ENCODE measurements around the gene FICD.
"Not testable (repeated sequence)": the region's sequence is repeated elsewhere in the genome, so short reads cannot be mapped to it uniquely, and the experiment has no call there.

Gene FICD

DNA sequence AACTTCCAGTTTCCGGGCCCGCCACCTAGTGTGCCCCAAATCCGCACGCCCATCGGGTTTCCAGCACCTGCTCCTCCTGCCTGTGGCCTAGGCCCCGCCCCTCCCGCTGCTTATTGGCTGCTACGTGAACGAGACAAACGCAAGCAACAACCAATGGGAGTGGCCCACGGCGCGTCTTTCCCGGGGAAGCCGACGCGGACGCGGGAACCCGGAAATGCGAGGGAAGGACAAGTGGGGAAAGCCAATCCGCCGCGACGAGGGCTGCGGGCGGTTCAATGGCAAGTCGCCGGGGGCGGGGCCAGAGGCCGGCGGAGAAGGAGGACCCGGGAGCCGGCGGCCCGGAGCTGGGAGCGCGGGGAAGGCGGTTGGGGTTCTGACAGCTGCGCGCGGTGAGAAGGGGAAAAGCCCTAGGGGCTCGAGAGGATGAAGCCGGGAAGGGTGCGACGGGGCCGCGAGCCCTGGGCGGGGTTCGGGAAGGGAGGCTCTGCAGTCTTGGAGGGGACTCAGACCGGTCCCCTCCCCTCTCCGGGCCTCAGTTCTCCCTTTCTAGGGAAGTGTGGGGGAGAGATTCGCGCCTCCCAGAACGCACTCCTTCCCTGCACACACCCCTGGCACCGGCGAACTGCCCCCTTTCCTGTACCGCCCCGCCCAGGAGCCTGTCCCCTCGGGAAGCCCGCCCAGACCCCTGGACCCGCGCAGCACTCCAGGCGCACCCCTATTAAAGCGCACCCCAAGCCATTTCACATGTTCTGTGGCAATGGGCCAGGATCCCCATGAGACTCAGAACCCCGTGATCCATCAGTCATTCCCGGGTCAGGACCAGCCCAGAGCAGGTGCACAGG, at the start of gene FICD:
FICD (plus strand) TSS at position 305 of the 842 bp plus-strand sequence. CDS start 1,696 bp downstream, outside the sequence.
- peak; percentile 97 to 98 (median 98) for DNase-seq (ENCODE audit: low read depth in 3 of 3)

DNA sequence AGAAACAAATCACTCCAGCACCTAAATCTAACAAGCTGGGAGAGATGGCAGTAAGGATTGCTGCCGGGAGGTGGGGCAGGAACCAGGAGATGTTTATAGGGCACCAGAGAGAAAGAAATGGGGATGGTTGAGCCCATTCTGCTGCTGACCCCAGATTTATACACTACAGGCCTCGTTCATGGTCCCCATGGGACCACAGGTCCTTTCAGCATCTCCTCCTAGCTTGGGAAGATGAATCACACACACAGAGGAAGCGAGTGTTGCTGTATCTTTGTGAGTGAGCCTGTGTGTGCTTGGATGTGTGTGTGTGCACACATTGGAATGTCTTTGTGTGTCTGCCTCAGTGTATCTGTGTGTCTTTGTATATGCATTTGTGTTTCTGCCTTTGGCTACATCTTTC, 49.7 kb upstream of the FICD start:
- DNase-seq (ENCODE audit: low read depth in 3 of 3), result no peak

DNA sequence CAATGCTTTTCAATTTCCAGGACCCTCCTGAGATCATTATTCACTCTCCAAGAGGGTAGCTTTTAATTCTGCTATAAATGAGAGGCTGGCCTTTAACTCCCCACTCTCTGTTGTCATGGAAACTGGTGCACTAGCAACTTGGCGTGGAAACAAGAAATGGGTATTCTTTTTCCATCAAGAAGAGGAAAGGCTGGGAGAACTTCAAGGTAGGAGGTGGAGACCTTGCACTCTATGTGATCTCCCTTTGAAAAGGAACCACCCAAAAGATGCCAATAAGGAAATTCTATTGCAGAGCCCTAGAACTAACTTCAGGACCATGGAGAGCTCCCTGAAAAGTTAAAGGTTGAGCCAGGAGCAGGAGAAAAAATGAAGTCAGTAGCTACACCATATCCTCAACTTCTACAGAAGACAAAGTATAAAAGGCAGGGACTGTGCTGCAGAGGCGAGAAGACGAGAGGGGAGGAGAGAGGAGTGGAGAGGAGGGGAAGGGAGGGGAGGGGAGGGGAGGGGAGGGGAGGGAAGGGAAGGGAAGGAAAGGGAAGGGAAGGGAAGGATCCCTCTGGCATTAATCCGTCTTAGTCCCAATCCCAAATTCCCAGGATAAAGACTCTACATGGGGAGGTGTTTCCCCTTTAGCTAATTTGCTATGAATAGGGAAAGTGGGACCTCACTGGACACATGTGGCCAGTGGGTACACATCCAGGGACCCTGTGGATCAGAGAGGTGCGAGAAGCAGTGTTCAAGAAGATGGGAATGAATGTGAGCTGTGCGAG, 46.7 kb upstream of the FICD start:
- no peak for DNase-seq (ENCODE audit: low read depth in 3 of 3)

DNA sequence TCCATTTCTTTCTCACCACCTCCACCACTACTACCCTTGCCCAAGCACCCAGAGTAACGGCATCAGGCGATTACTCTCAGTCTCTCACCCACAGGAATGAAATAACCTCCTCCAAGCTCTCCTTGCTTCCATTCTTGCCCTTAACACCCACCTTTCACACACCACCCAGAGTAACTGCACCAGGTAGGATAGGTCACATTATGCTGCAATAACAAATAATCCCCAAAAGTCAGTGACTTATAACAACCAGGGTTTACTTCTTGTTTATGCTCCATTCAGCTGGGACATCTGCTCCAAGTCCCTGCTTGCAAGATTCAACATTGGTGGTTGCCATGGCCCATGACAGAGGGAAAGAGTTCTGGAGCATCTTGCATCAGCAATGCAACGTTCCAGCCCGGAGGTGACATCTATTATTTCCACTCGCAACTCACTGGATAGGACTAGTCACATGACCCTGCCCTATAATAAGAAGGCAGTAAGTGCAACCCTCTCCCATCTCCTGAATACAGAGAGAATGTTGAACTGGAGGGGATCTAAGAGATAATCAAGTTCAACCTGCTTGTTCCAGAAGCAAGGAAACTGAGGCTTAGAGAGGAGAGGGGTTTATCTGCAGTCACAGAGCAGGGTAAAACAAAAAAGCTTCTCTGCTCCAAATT, 41.5 kb upstream of the FICD start:
- no peak for DNase-seq (ENCODE audit: low read depth in 3 of 3)

DNA sequence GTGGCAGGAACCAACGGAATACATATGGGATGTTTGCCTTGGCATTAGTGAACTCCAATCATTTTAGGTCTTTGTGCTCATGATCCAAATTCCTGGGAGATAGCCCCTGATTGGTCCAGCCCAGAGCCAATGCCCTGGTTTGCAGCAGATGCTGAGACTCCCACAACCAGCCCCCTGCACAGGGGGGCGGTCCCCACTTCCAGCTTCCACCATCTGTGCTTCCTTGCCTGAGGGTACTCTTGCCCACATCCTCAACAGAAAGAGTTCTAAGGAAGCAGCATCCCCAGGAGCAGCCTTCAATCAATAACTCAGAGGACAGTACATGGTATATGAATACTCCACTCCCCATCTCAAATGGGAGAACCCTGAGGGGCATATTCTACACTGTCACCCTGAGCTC, 39.7 kb upstream of the FICD start:
- no peak for DNase-seq (ENCODE audit: low read depth in 3 of 3)

DNA sequence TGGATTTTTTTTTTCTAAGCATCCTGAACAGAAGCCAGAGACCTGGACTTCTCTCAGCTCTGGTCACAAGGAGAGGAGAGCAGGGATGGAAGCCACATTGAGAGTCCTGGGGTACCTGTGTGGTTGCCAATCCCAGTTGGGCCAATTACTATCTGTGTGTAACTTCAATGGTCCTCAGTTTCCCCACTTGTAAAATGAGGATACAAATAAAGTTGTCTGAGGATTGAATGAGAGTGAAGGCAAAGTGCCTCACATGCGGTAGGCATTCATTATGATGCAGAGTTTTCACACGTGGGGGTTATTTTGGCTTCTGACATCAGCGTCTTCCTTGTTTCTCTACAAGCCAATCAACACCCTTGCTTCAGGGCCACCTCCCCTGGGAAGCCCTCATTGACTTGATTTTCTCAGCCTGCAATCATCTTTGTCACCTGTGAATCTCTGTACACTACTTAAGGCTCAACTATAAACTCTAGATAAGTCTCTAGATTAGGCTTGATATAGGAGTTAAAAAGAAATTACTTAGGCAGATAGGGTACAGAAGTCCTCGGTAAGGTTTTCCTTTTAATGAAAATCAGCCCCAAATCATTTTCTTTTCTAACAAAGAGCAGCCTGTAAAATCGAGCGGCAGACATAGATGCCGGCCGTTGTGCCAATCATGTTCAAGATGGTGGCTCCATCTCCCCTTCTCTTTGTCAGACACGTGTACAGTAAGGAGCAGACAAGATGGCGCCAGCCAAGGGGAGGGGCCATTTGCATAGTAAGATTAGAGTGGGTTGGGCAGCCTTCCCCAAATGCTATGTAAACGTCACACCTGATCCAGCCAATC, 37.8 kb upstream of the FICD start:
- no peak for DNase-seq (ENCODE audit: low read depth in 3 of 3)

DNA sequence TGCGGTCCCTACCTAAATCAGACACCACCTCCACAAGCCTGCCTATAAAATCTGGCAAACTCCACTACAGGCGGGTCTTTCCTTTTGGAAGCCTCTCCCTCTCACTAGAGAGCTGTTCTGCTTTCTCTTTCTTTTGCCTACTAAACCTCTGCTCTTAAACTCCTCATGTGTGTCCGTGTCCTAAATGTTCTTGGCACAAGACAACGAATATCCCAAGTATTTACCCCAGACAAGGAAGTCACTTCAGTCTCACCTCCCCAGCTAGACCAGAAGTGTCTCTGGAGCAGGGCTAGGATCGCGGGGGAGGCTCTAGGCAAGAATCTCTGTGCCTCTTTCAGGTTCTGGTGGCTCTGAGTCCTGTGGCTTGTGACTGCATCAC, 37.2 kb upstream of the FICD start:
- DNase-seq (ENCODE audit: low read depth in 3 of 3), result no peak

DNA sequence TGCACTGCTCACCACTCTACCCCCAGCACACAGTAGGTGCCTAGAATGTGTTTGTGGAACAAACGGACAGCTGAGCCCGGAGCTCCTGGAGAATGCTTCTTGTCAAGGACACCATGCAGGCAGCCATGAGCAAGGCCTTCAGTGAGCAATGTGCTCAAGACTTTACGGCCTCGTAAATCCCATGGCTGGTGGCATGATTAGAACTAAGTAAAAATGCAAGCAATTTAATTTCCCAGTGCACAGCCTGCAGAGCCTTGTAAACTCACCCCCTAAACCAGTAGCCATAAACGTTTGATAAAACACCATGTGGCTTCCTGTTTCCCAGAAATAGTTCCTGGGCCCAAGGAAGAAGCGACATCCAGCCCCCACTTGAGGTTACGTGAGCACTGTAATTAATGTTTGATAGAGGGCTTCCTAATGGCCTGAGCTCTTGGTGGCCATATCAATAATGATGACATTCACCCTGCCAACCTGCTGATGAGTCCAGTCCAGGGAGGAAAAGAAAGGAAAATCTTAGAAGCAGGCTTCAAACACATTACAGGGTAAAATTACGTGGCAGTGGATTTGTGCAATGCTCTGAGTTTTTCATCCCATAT, 36.4 kb upstream of the FICD start:
- no peak for DNase-seq (ENCODE audit: low read depth in 3 of 3)

DNA sequence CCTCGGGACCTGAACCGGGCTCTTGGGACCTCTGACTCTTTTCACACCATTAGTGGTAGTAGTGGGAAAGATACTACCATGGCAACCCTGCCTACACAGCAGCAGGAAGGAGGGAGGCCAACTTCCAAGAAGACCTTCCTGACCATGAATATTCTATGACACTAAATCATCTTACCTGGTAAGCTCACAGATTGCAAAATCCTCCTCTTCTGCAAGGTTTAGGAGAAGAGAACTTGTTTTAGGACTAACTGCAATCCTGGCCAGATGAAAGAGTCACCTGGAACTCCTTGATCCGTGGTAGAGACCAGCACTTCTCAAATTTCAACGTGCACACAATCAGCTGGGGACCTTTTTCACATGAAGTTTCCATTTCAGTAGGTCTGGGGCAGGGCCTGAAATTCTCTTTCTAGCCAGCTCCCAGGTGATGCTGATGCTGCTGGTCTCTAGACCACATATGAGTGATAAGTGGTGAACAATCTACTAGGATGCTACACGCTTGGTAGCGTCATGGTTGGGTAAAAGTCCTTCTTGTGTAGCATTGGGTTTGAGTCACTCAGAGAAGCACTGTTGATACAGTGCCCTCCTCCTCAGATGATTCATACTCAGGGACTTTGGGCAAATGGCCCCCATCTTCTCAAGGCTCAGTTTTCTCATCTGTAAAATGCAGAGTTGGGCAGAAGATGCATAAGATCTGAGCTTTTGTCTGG, 35.6 kb upstream of the FICD start:
- no peak for DNase-seq (ENCODE audit: low read depth in 3 of 3)

DNA sequence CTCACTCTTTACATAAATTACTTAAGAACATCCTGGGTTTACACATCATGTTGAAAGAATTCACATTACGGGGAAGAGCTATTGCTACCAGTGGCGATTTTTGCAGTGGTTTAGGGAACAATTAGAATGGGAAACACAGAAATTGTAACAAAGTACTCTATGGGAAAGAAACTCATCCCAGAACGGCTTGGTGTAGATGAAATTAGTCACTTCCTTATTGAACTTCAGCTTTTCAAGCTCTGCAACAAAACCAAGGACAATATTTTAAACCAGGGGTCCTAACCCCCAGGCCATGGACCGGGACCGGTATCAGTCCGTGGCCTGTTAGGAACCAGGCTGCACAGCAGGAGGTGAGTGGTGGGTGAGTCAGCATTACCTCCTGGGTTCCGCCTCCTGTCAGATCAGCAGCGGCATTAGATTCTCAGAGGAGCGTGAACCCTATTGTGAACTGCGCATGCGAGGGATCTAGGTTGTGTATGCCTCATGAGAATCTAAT, 32.3 kb upstream of the FICD start:
- DNase-seq (ENCODE audit: low read depth in 3 of 3), result no peak

DNA sequence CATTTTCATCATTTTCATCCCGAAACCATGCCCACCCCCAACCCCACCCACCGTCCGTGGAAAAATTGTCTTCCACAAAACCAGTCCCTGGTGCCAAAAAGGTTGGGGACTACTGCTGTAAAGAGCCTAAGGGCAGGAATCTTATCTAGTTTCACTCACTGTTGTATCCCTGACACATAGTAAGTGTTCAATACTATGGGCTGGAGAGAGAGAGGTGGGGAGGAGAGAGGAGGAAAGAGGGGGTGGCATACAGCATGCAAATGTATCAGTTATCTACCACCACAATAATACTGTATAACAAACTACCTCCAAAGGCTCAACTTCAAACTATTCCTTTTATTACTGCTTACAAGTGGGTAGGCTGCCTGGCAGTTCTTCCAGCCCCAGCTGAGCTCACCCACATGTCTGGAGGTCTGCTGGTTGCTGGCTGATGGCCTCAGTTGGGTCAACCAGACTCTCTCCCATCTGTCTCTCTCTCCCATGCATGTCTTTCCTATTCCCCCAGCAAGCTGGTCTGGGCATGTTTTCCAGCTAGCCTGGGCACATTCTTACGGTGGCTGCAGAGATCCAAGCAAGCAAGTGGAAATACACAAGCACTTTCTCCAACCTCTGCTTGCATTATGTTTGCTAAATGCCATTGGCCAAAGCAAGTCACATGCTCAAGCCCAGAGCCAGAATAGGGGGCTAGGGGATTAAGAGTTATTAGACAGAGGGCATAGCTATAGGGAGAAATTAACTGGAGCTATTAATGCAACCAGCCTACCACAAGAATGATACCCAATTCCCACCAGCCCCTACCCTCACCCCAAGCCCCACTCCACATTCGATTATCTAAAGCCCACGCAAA, 31.6 kb upstream of the FICD start:
- DNase-seq (ENCODE audit: low read depth in 3 of 3), result no peak

DNA sequence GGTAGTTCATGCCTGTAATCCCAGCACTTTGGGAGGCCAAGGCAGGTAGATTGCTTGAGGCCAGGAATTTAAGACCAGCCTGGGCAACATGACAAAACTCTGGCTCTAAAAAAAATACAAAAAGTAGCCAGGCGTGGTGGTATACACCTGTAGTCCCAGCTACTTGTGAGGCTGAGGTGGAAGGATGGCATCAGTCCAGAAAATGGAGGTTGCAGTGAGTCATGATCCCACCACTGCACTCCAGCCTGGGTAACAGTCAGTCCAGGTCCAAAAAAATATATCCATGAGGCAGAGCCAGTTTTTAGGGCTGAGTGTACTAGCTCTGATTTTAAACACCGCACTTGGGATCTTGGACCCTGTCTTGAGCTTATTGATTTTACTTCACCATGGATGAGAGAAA, 30.6 kb upstream of the FICD start:
- DNase-seq (ENCODE audit: low read depth in 3 of 3), result no peak

DNA sequence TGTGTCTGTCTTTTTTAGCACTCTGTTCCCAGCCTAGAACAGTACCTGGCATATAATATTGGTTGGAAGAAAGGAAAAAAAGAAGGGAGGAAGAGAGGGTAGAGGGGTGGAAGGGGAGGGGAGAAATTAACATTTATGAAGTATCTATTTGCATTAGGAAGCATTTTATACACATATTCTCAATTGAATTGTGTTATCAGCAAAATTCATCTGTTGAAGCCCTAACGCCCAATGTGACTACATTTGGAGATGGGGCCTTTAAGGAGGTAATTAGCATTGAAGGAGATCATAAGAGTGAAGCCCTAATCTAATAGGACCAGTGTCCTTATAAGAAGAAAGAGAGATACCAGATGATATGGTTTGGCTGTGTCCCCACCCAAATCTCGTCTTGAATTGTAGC, 30.2 kb upstream of the FICD start:
- no peak for DNase-seq (ENCODE audit: low read depth in 3 of 3)

DNA sequence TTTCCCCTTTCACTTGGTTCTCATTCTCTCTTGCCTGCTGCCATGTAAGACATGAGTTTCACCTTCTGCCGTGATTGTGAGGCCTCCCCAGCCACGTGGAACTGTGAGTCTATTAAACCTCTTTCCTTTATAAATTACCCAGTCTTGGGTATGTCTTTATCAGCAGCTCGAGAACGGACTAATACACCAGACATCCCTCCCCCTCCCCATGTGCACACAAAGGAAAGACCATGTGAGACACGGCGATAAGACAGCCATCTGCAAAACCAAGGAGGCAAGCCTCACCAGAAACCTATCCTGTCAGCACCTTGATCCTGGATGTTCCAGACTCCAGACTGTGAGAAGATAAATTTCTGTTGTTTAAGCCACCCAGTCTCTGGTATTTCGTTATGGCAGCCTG, 29.7 kb upstream of the FICD start:
- DNase-seq (ENCODE audit: low read depth in 3 of 3), result not testable (repeated sequence)

DNA sequence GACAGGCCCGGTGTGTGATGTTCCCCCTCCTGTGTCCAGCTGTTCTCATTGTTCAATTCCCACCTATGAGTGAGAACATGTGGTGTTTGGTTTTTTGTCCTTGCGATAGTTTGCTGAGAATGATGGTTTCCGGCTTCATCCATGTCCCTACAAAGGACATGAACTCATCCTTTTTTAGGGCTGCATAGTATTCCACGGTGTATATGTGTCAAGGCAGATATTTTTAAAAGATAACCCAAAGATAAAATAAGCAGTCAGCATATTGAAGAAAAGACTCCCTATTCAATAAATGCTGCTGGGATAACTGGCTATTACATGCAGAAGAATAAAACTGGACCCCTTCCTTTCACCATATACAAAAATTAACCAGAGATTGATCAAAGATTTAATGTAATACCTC, 28.0 kb upstream of the FICD start:
- DNase-seq (ENCODE audit: low read depth in 3 of 3), result not testable (repeated sequence)

DNA sequence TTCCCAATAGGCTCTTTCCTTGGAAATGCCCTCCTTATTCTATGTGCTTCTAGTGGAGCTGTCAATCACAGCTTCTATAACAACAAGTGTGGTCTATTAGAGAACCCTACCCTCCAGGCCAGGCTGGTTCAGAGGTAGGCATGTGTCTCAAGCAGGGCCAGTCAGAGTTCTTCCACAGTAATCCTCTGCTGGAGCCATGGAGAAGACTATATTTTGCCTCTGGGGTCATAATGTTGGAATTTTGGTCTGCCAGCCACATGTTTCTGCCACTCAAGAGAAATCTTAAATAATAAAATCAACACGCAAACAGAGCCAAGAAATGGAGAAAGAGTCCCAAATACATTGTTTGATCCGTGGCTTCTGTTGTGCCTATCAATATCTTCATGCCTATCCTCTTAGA, 23.8 kb upstream of the FICD start:
- no peak for DNase-seq (ENCODE audit: low read depth in 3 of 3)

DNA sequence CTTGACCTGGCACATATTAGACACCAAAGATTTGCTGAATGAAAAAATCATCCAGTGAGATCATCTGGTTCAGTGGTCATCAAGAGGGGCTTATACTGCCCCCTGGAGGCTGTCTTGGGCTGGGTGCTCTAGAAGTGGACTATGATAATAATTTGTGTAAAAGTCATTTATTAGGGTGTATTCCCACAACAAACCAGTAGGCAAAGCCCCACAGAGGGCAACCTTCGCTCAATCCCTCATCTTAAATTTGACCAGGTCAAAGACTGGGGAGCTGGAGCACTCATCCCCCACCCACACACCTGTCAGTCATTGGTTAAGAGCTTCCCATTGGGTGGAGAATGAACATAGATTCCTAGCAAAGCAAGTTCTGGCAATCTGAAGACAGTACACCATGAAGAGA, 20.0 kb upstream of the FICD start:
- no peak for DNase-seq (ENCODE audit: low read depth in 3 of 3)

DNA sequence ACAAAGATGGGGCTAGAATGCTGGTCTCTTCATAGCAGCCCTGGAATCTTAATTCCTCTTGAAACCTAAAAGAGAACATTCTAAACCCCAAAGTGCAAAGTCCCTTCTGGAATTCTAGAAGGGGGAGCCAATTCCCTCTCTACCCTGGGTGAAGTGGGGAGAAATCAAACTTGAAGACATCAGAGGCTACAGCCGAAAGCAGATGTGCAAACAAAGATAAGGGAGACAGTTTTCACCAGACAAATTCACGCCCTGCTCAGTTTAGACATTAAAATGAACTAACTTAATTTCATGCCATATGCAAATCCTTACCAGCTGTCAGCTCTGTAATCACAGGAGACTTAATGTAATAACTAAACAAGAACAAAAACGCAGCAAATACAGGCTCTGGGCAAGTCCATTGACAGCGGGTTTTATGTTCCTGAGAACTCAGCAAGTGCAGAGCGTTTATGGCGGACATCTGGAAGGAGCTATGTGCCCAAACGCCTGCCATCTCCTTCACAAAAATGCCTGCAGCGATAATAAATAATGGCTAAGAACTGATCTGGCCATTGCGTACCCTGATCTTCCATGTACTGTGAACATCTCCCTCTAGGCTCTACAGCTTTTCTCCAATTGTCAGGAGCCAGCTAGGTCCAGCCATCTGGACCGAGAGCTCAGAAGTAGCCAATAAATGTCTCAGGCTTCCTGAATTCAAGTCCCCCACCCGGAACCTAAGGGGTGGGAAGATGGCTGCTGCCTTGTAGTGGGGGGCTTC, 19.1 kb upstream of the FICD start:
- DNase-seq (ENCODE audit: low read depth in 3 of 3), result no peak

DNA sequence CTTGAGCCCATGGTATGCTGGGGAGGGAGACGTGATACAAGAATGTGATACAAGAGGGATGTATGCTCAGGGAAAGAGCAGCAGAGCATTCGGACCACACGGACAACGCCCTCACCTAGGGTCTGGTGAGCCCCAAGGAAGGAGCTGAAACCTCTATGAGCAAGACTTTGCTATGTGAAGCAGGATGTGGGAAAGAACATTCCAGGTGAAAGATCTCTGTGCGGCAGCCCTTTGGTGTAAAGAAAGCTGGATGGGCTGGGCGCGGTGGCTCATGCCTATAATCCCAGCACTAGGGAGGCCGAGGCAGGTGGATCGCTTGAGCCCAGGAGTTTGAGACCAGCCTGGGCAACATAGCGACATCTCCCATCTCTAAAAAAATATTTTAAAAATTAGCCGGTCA, 16.9 kb upstream of the FICD start:
- no peak for DNase-seq (ENCODE audit: low read depth in 3 of 3)

All from stimulated activated CD4-positive, alpha-beta T cell treated with anti-CD3 and anti-CD28 coated beads, TNF-alpha, amount 100 ng/mL, for 4 hours (primary cell).